Pancreas (tissue), 10 donors: Measurements from ENCODE around the gene TRAPPC2L. TPM values are rescaled to one million over a fixed set of nuclear protein-coding genes. Genes with fewer than 3 reads are reported as not detected.
A peak's percentile ranks its signal among the peaks of the same experiment; 100 is the strongest.

ENCODE experiments used
- ATAC-seq, 4 donors: fragments of 200-7000 bp; cut with Tn5 transposase; one replicate each; pipeline versions ENCODE4 v1.8.0 to v1.9.1; 2020; ENCODE audit warnings: mild to moderate bottlenecking in 4 of 4, moderate library complexity in 4 of 4
- DNase-seq, 6 donors: peaks; one replicate each; pipeline ENCODE4 v3.0.0-alpha.2; 2020
- FAIRE-seq: peaks from 2 replicates; lab custom pipeline; 2012; peaks lifted over from hg19 to GRCh38; lab: Jason Lieb, UNC
- H3K27ac ChIP-seq, 4 donors: fragments of 200-600 bp; sonication (generic); 1 replicate in 3 of 4; 2 replicates in 1 of 4; pipeline versions ENCODE4 v1.5.0 to v1.8.0; 2020
- H3K27me3 ChIP-seq, 4 donors: fragments of 200-600 bp; one replicate each; pipeline ENCODE4 v1.8.0; 2021
- H3K36me3 ChIP-seq, 3 donors: fragments of 200-600 bp; sonication (generic) in 1 of 3; one replicate each; pipeline versions ENCODE4 v1.5.0 to v1.8.0; 2020 to 2021
- H3K4me1 ChIP-seq, 3 donors: fragments of 200-600 bp; one replicate each; pipeline ENCODE4 v1.8.0; 2021
- H3K4me3 ChIP-seq, 4 donors: fragments of 200-600 bp; sonication (generic) in 2 of 4; one replicate each; pipeline versions ENCODE4 v1.5.0 to v1.8.0; 2020 to 2021
- H3K9me3 ChIP-seq, 4 donors: fragments of 200-600 bp; one replicate each; pipeline ENCODE4 v1.8.0; 2021
- WGBS, 2 donors: extraction: QIAGEN DNeasy Blood & Tissue Kit; methylation state at CpG; one replicate each; pipeline ENCODE4 v1.1.7; 2013; 5-methylcytosine and 5-hydroxymethylcytosine counted together
- intact Hi-C, 3 donors: fragments of 100-400 bp; cut with DNase I; formaldehyde crosslinking; loops; one replicate each; pipeline versions ENCODE4 v1.11.1 to v1.14.2; 2022
- polyA plus RNA-seq, 2 donors: library from polyadenylated mRNA; stranded (reverse); fragments of 200-250 nt; gene quantifications; one replicate each; pipeline ENCODE4 v1.2.3, GENCODE V29; 2013
- total RNA-seq, 6 donors: library from RNA; stranded (reverse); fragmentation: NEBNext Ultra II Directional in 4 of 6; extraction: Animal tissue kit (Norgen Biotek cat#: 25700) in 4 of 6; gene quantifications; one replicate each; pipeline versions ENCODE4 v1.2.1 to v1.2.4, GENCODE V29; 2021 to 2023
- TF ChIP-seq, protein P1 (sequence below), 4 donors: fragments of 200-600 bp; sonication (generic) in 3 of 4; IDR thresholded peaks; one replicate each; pipeline versions ENCODE4 v1.5.0 to v1.8.0; 2021; ENCODE audit warnings: antibody characterized with exemption in 4 of 4
- donor health status: healthy with polysubstance abuse.
- donor health status: DM: no; HTN: no; CAD: no; lungs with moderate emphysema.
- donor health status: DM: no; HTN: no; CAD: no.
- donor health status: control.
- donor health status: control.
- donor health status: Bipolar disorder and iron deficiency.
- donor health status: DM: yes; HTN: yes; CAD: no.
- donor health status: DM: no; HTN: no; CAD: no.
- donor health status: DM: no; HTN: no; CAD: no.
- donor health status: DM: yes; HTN: yes; CAD: no.

The TRAPPC2L gene
- total and polyA plus RNA-seq, 8 donors = 16.0 to 55.2 (median 27.4) TPM

DNA sequence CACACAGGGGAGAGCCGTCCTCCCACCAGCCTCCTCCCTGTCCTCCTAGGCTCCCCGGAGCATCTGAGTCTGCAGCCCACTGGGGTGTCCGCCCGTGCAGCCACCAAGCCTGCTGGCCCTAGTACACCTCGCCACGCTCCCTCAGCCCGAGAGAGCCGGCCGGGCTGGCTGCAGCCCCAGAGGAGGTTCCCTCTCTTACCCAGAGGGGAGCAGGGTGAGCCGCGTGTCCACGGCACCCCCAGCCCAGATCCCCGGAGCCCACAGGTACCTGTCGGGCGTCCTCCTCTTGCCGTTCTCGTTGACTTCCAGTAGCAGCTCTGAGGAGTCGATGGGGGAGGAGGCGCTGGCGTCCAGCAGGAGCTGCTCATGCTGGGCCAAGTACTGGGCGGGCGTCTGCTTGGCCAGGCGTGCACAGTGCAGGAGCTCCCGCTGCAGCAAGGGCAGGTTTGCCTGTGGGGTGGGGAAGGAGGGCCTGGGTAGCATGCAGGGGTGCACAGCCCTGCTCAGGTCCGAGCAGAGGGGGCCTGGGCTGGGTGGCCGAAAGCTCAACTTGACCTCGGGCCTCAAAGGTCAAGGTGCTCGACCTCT, 28.9 kb downstream of the TRAPPC2L start:
- ATAC-seq = no peak
- no peak for DNase-seq
- H3K27me3 ChIP-seq = no peaks in the 10 kb centered on the region
- no peak overlapping the region for H3K4me3 ChIP-seq
- no peaks in the 10 kb centered on the region for H3K4me1 ChIP-seq
- H3K36me3 ChIP-seq = peaks cover 0 to 21% (median 0%) of the 10 kb centered on the region in 3 donors
- intact Hi-C loops = no loop called here
- WGBS, 2 donors = 90 to 95% methylated on average over 28 of the region's 28 CpGs
- no peak overlapping the region for H3K27ac ChIP-seq
- H3K9me3 ChIP-seq = no peaks in the 10 kb centered on the region
- TF ChIP-seq, protein P1, sequence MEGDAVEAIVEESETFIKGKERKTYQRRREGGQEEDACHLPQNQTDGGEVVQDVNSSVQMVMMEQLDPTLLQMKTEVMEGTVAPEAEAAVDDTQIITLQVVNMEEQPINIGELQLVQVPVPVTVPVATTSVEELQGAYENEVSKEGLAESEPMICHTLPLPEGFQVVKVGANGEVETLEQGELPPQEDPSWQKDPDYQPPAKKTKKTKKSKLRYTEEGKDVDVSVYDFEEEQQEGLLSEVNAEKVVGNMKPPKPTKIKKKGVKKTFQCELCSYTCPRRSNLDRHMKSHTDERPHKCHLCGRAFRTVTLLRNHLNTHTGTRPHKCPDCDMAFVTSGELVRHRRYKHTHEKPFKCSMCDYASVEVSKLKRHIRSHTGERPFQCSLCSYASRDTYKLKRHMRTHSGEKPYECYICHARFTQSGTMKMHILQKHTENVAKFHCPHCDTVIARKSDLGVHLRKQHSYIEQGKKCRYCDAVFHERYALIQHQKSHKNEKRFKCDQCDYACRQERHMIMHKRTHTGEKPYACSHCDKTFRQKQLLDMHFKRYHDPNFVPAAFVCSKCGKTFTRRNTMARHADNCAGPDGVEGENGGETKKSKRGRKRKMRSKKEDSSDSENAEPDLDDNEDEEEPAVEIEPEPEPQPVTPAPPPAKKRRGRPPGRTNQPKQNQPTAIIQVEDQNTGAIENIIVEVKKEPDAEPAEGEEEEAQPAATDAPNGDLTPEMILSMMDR (IDR thresholded peaks at IDR 0.05) = no peak
- FAIRE-seq = no peak

DNA sequence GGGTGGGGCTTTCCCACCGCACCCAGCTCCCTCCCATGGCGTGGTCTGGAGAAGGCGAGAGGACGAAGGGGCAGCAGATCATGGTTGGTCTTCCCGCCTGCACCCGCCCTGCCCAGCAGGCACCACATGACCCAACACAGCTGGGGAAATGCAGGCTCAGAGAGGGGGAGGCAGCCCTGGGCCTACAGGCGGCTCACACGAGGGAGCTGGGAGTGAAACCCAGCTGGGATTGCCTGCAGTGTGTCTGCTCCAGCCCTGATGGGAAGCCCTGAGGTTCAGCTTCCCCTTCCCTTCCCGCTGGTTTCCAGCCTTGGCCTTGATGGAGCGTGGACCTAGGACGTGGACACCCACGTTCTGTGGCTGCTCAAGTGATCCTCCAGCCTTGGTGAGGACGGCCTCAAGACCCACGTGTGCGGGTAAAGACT, 29.5 kb downstream of the TRAPPC2L start:
- H3K9me3 ChIP-seq = no peaks in the 10 kb centered on the region
- intact Hi-C loops = no loop called here
- WGBS, 2 donors = 86 to 92% methylated on average over 14 to 15 of the region's 15 CpGs
- ATAC-seq (no peak), FAIRE-seq (no peak), DNase-seq (no peak)
- no peak overlapping the region for H3K27ac ChIP-seq
- H3K4me3 ChIP-seq = no peak overlapping the region
- peaks cover 0 to 21% (median 0%) of the 10 kb centered on the region in 3 donors for H3K36me3 ChIP-seq
- TF ChIP-seq, protein P1 (IDR thresholded peaks at IDR 0.05) = no peak
- no peaks in the 10 kb centered on the region for H3K27me3 ChIP-seq
- no peaks in the 10 kb centered on the region for H3K4me1 ChIP-seq

DNA sequence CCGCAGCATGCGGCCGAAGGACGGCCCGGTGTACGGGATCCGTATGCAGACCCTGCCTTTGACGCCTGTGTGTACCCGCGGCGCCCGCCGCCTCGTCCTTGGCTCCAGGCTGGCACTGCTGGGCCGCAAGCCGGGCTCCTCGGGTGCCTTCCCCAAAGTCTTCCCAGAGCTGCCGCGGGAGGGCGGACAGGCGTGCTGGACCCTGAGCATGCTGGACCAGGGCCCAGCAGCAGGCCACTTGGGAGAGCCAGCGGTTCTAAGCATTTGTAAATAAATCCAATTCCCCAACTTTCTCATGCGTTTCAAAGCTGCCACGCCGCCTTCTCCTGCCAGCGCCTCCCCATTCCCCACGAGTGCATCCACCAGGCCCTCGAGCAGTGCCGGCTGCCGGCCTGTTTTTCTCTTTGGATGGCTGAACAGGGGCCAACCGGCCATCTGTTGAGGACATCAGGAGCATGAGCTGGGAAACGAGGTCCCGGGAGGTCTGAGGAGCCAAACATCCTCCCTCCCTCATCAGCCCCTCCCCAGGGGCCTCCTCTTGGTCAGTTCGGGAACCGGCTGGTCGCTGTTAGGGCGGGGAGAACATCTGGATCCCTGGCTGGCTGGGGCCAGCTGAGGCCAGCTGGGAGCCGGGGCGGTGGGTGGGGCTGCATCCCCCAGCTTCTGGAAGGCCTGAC, 30.1 kb downstream of the TRAPPC2L start:
- TF ChIP-seq, protein P1 (IDR thresholded peaks at IDR 0.05) = no peak
- FAIRE-seq (no peak), ATAC-seq (peak in 2 of 4 donors; percentile 23 to 36), DNase-seq (peak in 2 of 6 donors; percentile 30 to 32)
- intact Hi-C loops = no loop called here
- no peak overlapping the region for H3K4me3 ChIP-seq
- H3K4me1 ChIP-seq = no peaks in the 10 kb centered on the region
- no peak overlapping the region for H3K27ac ChIP-seq
- no peaks in the 10 kb centered on the region for H3K27me3 ChIP-seq
- H3K36me3 ChIP-seq = peaks cover 0 to 21% (median 0%) of the 10 kb centered on the region in 3 donors
- H3K9me3 ChIP-seq = no peaks in the 10 kb centered on the region
- WGBS, 2 donors = 82 to 85% methylated on average over 39 of the region's 39 CpGs

DNA sequence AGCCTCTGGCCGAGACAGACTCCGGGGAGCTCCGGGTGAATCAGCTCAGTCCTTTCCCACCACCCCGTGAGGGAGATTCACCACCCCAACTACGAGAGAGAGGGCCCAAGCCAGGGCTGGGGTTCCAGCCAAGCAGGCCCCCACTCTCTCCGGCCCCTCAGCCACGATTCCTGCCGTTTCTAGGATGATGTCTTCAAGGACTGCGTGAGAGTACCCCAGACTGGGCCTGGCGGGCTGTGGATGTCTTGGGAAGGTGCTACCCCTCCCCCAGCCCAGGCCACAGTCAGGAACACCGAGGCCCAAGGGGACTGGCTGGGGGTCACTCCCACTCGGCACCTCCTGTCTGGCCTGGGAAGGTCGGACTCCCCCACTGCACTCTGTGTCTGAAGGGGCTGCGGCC, 31.1 kb downstream of the TRAPPC2L start:
- WGBS, 2 donors = 81 to 86% methylated on average over 11 to 14 of the region's 14 CpGs
- no peak for FAIRE-seq
- intact Hi-C loops = no loop called here

More for the DNA sequence above, 31.1 kb downstream of the TRAPPC2L start:
- DNase-seq = no peak
- H3K4me1 ChIP-seq = no peaks in the 10 kb centered on the region
- no peak for ATAC-seq
- H3K9me3 ChIP-seq = no peaks in the 10 kb centered on the region
- H3K27ac ChIP-seq = no peak overlapping the region
- TF ChIP-seq, protein P1 (IDR thresholded peaks at IDR 0.05) = no peak
- H3K36me3 ChIP-seq = peaks cover 0 to 15% (median 0%) of the 10 kb centered on the region in 3 donors
- no peaks in the 10 kb centered on the region for H3K27me3 ChIP-seq
- no peak overlapping the region for H3K4me3 ChIP-seq
